Panc1 (cell line): ENCODE results near the gene PACC1. TPM values are rescaled to one million over a fixed set of nuclear protein-coding genes. Genes with fewer than 3 reads are reported as not detected.

ENCODE experiments used
- ATAC-seq: fragments of 200-7000 bp; cut with Tn5 transposase; 2 replicates; pipeline ENCODE4 v1.9.1; 2020; ENCODE audit warnings: mild to moderate bottlenecking, moderate library complexity
- BruUV-seq: library from RNA; stranded (reverse); fragments of 400-500 nt; replicated peaks from 2 replicates; lab custom pipeline; 2021; lab: Mats Ljungman, UMichigan
- CTCF ChIA-PET: fragments of 300-600 bp; sonication (Branson Sonifier 250); formaldehyde crosslinking; loops from one replicate; lab custom pipeline; 2022; ENCODE audit warnings: antibody characterized with exemption; lab: Charles Lee
- POLR2A ChIA-PET: fragments of 300-600 bp; sonication (Branson Sonifier 250); formaldehyde crosslinking; loops from one replicate; lab custom pipeline; 2022; ENCODE audit warnings: antibody characterized with exemption; lab: Charles Lee
- DNase-seq: peaks from one replicate; pipeline ENCODE4 v3.0.0-alpha.2; 2010; ENCODE audit warnings: low read depth, low spot score
- H3K27ac ChIP-seq: 2 replicates; pipeline ENCODE4 v1.5.1; 2011; ENCODE audit warnings: mild to moderate bottlenecking, low read length, inconsistent platforms
- H3K27me3 ChIP-seq: fragments of 200-500 bp; sonication (Bioruptor generic); 2 replicates; pipeline ENCODE4 v1.6.0; 2014; ENCODE audit warnings: low read length, inconsistent platforms; ENCODE audit not compliant: control insufficient read depth, insufficient read depth
- H3K36me3 ChIP-seq: fragments of 200-500 bp; sonication (Bioruptor generic); 2 replicates; pipeline ENCODE4 v1.5.1; 2014; ENCODE audit warnings: inconsistent platforms, mild to moderate bottlenecking, low read length, moderate library complexity; ENCODE audit not compliant: control insufficient read depth, insufficient read depth
- H3K4me1 ChIP-seq: 2 replicates; pipeline ENCODE4 v1.5.1; 2011; ENCODE audit warnings: inconsistent platforms, mild to moderate bottlenecking, low read length, moderate library complexity; ENCODE audit not compliant: control insufficient read depth, insufficient read depth
- H3K4me3 ChIP-seq, 2 experiments: 2 replicates each; pipeline ENCODE4 v1.5.1; 2011 to 2012; ENCODE audit warnings: low read depth in 2 of 2, low read length in 2 of 2, mild to moderate bottlenecking in 2 of 2, inconsistent platforms in 1 of 2, moderate library complexity in 1 of 2
- H3K9me3 ChIP-seq: fragments of 200-500 bp; sonication (Bioruptor generic); 2 replicates; pipeline ENCODE4 v1.5.1; 2014; ENCODE audit warnings: low read depth, mild to moderate bottlenecking, inconsistent platforms, low read length, moderate library complexity; ENCODE audit not compliant: control insufficient read depth, insufficient read depth
- CTCF ChIP-seq: fragments of 450-650 bp; IDR thresholded peaks from 2 replicates; pipeline ENCODE4 v1.5.1; 2017; ENCODE audit warnings: mild to moderate bottlenecking
- POLR2AphosphoS5 ChIP-seq: IDR thresholded peaks from 2 replicates; pipeline ENCODE4 v1.6.1; 2012; ENCODE audit warnings: mild to moderate bottlenecking, low read depth, low read length, moderate library complexity
- REST ChIP-seq, 2 experiments: IDR thresholded peaks; 2 replicates each; pipeline ENCODE4 v1.6.1; 2011 to 2012; ENCODE audit warnings: low read depth in 2 of 2, control low read depth in 1 of 2, low read length in 1 of 2, mild to moderate bottlenecking in 1 of 2, moderate library complexity in 1 of 2; ENCODE audit not compliant: insufficient read depth in 1 of 2
- SIN3A ChIP-seq: IDR thresholded peaks from 2 replicates; pipeline ENCODE4 v1.6.1; 2012; ENCODE audit warnings: low read depth, mild to moderate bottlenecking, low read length, moderate library complexity, borderline replicate concordance; ENCODE audit not compliant: insufficient read depth
- TCF7L2 ChIP-seq: IDR thresholded peaks from 2 replicates; pipeline ENCODE4 v1.6.1; 2011; ENCODE audit warnings: mild to moderate bottlenecking, low read depth, low read length, inconsistent platforms
- in situ Hi-C: cut with HindIII; loops from 2 replicates; pipeline ENCODE4 v1.10.0; 2016; ENCODE audit warnings: low sequenced_read_pairs, low pct_unique_long_range_greater_than_20kb
- intact Hi-C: fragments of 100-400 bp; cut with micrococcal nuclease; formaldehyde crosslinking; loops from one replicate; pipeline ENCODE4 v1.10.0; 2022; ENCODE audit not compliant: unreplicated experiment
- total RNA-seq: library from RNA; stranded (reverse); gene quantifications from one replicate; pipeline ENCODE4 v1.2.1, GENCODE V29; 2021; ENCODE audit not compliant: unreplicated experiment

PACC1 gene
- total RNA-seq, 1 experiment from 2014 or later = 11.5 TPM

- POLR2A ChIA-PET = no interaction called here
- ATAC-seq (no peak), DNase-seq (no peak)
- peaks cover 21% of the 10 kb centered on the region for H3K36me3 ChIP-seq
- H3K27ac ChIP-seq = no peak overlapping the region
- no peaks in the 10 kb centered on the region for H3K9me3 ChIP-seq
- CTCF ChIA-PET = no interaction called here
- intact Hi-C loops = no loop called here
- H3K4me1 ChIP-seq = no peaks in the 10 kb centered on the region
- no peak overlapping the region for H3K4me3 ChIP-seq
- in situ Hi-C loops = no loop called here
- BruUV-seq = no TSS peak
- TF ChIP-seq SIN3A = no peak
- TF ChIP-seq TCF7L2 = no peak
- TF ChIP-seq CTCF = no peak
- no peak for TF ChIP-seq REST (IDR thresholded peaks at IDR 0.05; ENCODE audit: insufficient read depth in 1 of 2, low read depth in 2 of 2, low read length in 1 of 2)
- TF ChIP-seq POLR2AphosphoS5 = no peak
- no peaks in the 10 kb centered on the region for H3K27me3 ChIP-seq
Observed at GRCh38 chr1:212359794-212360479, 54.7 kb downstream of the PACC1 start.

- Histone ChIP-seq H3K27ac (no peak overlapping the region), H3K36me3 (peaks cover 19% of the 10 kb centered on the region), H3K4me3 (no peak overlapping the region), H3K27me3 (no peaks in the 10 kb centered on the region), H3K9me3 (no peaks in the 10 kb centered on the region), H3K4me1 (no peaks in the 10 kb centered on the region)
- ChIA-PET POLR2A (no interaction called here), CTCF (interaction anchor here (0.7 kb wide), 1 partner anchor 100 kb away, joined by 6 read pairs; no protein-coding TSS in a partner anchor)
- intact Hi-C loops (no loop called here), in situ Hi-C loops (no loop called here)
- BruUV-seq = no TSS peak
- TF ChIP-seq TCF7L2 (no peak), POLR2AphosphoS5 (no peak), CTCF (no peak), SIN3A (no peak), REST (IDR thresholded peaks at IDR 0.05; ENCODE audit: insufficient read depth in 1 of 2, low read depth in 2 of 2, low read length in 1 of 2) (no peak)
- ATAC-seq (no peak), DNase-seq (no peak)
Observed at GRCh38 chr1:212355230-212355969, 59.3 kb downstream of the PACC1 start.
